ENCODE data around the gene EFNA5. TPM values are rescaled to one million over a fixed set of nuclear protein-coding genes. Genes with fewer than 3 reads are reported as not detected.

Gene EFNA5
- total and polyA plus RNA-seq, 10 of the 15 experiments (the other 5 are each of a cell fraction or from before 2014, with no cell fraction given): 0.19 to 12.6 (median 3.9) TPM

- no peaks in the 10 kb centered on the region for H3K36me3 ChIP-seq (ENCODE audit: control insufficient read depth in 2 of 2, insufficient read depth in 2 of 2, low read length in 1 of 2)
- BruUV-seq (replicated peaks): no TSS peak
- intact Hi-C loops (cut with micrococcal nuclease; ENCODE audit: unreplicated experiment) (no loop called here), in situ Hi-C loops (cut with MboI) (no loop called here)
- DNase-seq (ENCODE audit: low read depth, low spot score): no peak
- no peak overlapping the region for H3K4me3 ChIP-seq
- no peak for FAIRE-seq
- no peak overlapping the region for H2AFZ ChIP-seq (ENCODE audit: control insufficient read depth, low read depth, low read length)
- CTCF ChIA-PET: no interaction called here
- H3K79me2 ChIP-seq (ENCODE audit: control insufficient read depth, insufficient read depth, low read length): peaks cover 19% of the 10 kb centered on the region
- WGBS (ENCODE audit: insufficient coverage, insufficient replicate concordance, low lambda C conversion rate, missing lambda C conversion rate): 36% methylated on average over 3 of the region's 3 CpGs
- peaks cover 10% of the 10 kb centered on the region for H3K4me1 ChIP-seq (ENCODE audit: control insufficient read depth, insufficient read depth, low read length)
- no peak for ATAC-seq
- TF ChIP-seq, protein P1, sequence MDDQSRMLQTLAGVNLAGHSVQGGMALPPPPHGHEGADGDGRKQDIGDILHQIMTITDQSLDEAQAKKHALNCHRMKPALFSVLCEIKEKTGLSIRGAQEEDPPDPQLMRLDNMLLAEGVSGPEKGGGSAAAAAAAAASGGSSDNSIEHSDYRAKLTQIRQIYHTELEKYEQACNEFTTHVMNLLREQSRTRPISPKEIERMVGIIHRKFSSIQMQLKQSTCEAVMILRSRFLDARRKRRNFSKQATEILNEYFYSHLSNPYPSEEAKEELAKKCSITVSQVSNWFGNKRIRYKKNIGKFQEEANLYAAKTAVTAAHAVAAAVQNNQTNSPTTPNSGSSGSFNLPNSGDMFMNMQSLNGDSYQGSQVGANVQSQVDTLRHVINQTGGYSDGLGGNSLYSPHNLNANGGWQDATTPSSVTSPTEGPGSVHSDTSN (IDR thresholded peaks at IDR 0.05; ENCODE audit: insufficient replicate concordance, low read depth, low read length): no peak
- TF ChIP-seq, protein P2, sequence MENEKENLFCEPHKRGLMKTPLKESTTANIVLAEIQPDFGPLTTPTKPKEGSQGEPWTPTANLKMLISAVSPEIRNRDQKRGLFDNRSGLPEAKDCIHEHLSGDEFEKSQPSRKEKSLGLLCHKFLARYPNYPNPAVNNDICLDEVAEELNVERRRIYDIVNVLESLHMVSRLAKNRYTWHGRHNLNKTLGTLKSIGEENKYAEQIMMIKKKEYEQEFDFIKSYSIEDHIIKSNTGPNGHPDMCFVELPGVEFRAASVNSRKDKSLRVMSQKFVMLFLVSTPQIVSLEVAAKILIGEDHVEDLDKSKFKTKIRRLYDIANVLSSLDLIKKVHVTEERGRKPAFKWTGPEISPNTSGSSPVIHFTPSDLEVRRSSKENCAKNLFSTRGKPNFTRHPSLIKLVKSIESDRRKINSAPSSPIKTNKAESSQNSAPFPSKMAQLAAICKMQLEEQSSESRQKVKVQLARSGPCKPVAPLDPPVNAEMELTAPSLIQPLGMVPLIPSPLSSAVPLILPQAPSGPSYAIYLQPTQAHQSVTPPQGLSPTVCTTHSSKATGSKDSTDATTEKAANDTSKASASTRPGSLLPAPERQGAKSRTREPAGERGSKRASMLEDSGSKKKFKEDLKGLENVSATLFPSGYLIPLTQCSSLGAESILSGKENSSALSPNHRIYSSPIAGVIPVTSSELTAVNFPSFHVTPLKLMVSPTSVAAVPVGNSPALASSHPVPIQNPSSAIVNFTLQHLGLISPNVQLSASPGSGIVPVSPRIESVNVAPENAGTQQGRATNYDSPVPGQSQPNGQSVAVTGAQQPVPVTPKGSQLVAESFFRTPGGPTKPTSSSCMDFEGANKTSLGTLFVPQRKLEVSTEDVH (IDR thresholded peaks at IDR 0.05; ENCODE audit: low read depth, partially characterized antibody): no peak
- TF ChIP-seq NFYA (IDR thresholded peaks at IDR 0.05; ENCODE audit: borderline replicate concordance, low read depth, low read length) (no peak), SMC3 (IDR thresholded peaks at IDR 0.05; ENCODE audit: borderline replicate concordance, low read length) (no peak), POLR2AphosphoS2 (IDR thresholded peaks at IDR 0.05; ENCODE audit: low read depth, low read length) (no peak), SIN3A (IDR thresholded peaks at IDR 0.05; ENCODE audit: low read depth, low read length) (no peak)
- RAD21 ChIA-PET (ENCODE audit: unreplicated experiment): interaction anchor here (1.3 kb wide), 1 partner anchor 40 kb away, joined by 4 read pairs; no protein-coding TSS in a partner anchor
- H3K9me3 ChIP-seq (replicated peaks; ENCODE audit: control insufficient read depth, insufficient read depth, low read length): no peaks in the 10 kb centered on the region
- H3K27me3 ChIP-seq (replicated peaks in 1 of 2; ENCODE audit: control insufficient read depth in 2 of 2, insufficient read depth in 2 of 2, low read length in 1 of 2): no peaks in the 10 kb centered on the region
- POLR2A ChIA-PET: no interaction called here
- no peak overlapping the region for H3K4me2 ChIP-seq (ENCODE audit: control insufficient read depth, insufficient read depth)
- H4K20me1 ChIP-seq (ENCODE audit: control insufficient read depth, insufficient read depth): no peaks in the 10 kb centered on the region
- H3K9ac ChIP-seq (ENCODE audit: control insufficient read depth, insufficient read depth, low read length): no peak overlapping the region
- no peak overlapping the region; the same call in 1 of the 2 replicates for H3K27ac ChIP-seq (ENCODE audit: control insufficient read depth, insufficient read depth)
- SMC1A ChIA-PET (ENCODE audit: uncharacterized antibody, unreplicated experiment): no interaction called here
These were observed 154.1 kb downstream of the EFNA5 start for GRCh38 chr5:107516452-107517184.
